ENCODE results near the gene SND1.

GRCh38 chr7:127940381-127941160 is 288.6 kb downstream of the SND1 start:
- no peak for TF ChIP-seq CTCF (IDR thresholded peaks at IDR 0.05; ENCODE audit: low read length)
- TF ChIP-seq EZH2 (optimal IDR thresholded peaks at IDR 0.05; ENCODE audit: low read depth, low read length), result no peak
- TF ChIP-seq EZH2phosphoT487 (IDR thresholded peaks at IDR 0.05; ENCODE audit: low read length), result no peak

Measured in MM.1S (cell line).